ENCODE measurements around the gene SEH1L.

DNA sequence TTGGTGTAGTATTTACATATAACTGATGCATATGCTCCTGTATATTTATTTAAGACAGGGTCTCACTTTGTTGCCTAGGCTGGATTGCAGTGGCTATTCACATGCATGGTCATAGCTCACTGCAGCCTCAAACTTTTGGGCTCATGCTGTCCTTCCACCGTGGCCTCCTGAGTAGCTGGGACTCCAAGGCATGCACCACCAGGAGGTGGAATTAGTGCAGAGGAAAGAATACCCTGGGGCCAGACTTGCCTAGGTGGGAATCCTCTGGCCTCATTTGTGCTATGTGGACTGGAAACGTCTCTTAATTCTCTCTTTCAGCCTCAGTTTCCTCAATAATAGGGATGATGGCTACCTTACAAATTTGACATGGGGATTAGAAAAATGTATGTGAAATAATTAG, 45.6 kb downstream of the SEH1L start:
- TF ChIP-seq, protein P1, sequence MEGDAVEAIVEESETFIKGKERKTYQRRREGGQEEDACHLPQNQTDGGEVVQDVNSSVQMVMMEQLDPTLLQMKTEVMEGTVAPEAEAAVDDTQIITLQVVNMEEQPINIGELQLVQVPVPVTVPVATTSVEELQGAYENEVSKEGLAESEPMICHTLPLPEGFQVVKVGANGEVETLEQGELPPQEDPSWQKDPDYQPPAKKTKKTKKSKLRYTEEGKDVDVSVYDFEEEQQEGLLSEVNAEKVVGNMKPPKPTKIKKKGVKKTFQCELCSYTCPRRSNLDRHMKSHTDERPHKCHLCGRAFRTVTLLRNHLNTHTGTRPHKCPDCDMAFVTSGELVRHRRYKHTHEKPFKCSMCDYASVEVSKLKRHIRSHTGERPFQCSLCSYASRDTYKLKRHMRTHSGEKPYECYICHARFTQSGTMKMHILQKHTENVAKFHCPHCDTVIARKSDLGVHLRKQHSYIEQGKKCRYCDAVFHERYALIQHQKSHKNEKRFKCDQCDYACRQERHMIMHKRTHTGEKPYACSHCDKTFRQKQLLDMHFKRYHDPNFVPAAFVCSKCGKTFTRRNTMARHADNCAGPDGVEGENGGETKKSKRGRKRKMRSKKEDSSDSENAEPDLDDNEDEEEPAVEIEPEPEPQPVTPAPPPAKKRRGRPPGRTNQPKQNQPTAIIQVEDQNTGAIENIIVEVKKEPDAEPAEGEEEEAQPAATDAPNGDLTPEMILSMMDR (IDR thresholded peaks at IDR 0.05): no peak
- TF ChIP-seq POLR2A (IDR thresholded peaks at IDR 0.05; ENCODE audit: low read length) (no peak), HDAC2 (IDR thresholded peaks at IDR 0.05) (no peak), NFE2L2 (conservative IDR thresholded peaks at IDR 0.05; ENCODE audit: low read length) (no peak), RAD21 (conservative IDR thresholded peaks at IDR 0.05 in 1 of 2, IDR thresholded peaks at IDR 0.05 in 1 of 2) (no peak), MAZ (IDR thresholded peaks at IDR 0.05; ENCODE audit: borderline replicate concordance, low read depth, low read length) (no peak), JUN (IDR thresholded peaks at IDR 0.05) (no peak)
- TF ChIP-seq, protein P2, sequence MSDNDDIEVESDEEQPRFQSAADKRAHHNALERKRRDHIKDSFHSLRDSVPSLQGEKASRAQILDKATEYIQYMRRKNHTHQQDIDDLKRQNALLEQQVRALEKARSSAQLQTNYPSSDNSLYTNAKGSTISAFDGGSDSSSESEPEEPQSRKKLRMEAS (IDR thresholded peaks at IDR 0.05): no peak
